Astrocyte of the spinal cord (primary cell): Measurements from ENCODE around the gene CEP126.

Source experiments
- DNase-seq: peaks from one replicate; pipeline ENCODE4 v3.0.0; 2011; ENCODE audit warnings: low read depth, low spot score
- H3K4me3 ChIP-seq: 2 replicates; pipeline ENCODE4 v1.5.1; 2011; ENCODE audit warnings: low read depth, mild to moderate bottlenecking, low read length, moderate library complexity
- in situ Hi-C: cut with HindIII; loops from 2 replicates; pipeline ENCODE4 v1.10.0; 2017; ENCODE audit warnings: low sequenced_read_pairs
- TF ChIP-seq, protein P1 (sequence below): IDR thresholded peaks from 2 replicates; pipeline ENCODE4 v1.5.1; 2012; ENCODE audit warnings: low read depth, mild to moderate bottlenecking, low read length, inconsistent platforms

The CEP126 gene

DNA sequence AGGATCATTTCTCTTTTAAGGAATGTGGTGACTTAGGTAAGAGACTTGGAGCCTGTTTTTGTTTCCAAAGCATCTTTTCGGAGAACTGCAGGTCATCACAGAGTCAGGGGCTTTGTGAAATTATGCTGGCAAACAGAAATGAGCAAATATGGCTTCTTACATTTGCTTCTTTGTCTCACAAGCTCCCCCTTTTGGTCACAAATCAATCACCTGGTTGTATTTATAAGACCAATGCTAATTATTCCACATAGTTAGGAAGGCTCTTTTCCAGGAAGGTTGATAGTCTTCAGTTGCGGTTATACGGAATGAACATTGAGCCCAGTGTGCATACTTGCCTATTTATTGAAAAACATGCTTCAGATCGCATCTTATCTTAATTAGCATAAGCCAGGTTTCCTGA lies 34.6 kb upstream of the CEP126 start:
- in situ Hi-C loops = no loop called here
- H3K4me3 ChIP-seq = no peak overlapping the region
- TF ChIP-seq, protein P1, sequence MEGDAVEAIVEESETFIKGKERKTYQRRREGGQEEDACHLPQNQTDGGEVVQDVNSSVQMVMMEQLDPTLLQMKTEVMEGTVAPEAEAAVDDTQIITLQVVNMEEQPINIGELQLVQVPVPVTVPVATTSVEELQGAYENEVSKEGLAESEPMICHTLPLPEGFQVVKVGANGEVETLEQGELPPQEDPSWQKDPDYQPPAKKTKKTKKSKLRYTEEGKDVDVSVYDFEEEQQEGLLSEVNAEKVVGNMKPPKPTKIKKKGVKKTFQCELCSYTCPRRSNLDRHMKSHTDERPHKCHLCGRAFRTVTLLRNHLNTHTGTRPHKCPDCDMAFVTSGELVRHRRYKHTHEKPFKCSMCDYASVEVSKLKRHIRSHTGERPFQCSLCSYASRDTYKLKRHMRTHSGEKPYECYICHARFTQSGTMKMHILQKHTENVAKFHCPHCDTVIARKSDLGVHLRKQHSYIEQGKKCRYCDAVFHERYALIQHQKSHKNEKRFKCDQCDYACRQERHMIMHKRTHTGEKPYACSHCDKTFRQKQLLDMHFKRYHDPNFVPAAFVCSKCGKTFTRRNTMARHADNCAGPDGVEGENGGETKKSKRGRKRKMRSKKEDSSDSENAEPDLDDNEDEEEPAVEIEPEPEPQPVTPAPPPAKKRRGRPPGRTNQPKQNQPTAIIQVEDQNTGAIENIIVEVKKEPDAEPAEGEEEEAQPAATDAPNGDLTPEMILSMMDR = peak; percentile 59
- DNase-seq = peak; percentile 73

DNA sequence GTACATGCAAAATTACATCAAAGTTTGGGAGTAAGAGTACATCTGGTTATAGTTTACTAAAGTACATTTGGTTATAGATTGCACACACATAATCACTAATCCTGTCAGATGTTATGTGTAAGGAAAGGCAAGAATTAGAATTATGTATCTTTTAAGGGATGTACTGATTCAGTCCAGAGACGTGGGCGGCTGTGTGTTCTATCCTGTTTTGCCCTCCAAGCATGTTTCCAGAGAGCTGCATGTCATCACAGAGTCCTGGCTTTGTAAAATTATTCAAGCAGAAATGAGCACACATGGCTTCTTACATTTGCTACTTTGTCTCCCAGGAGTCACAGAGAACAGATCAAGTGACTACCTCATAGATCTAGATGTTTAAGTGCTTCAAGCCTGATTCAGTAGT lies 33.2 kb upstream of the CEP126 start:
- in situ Hi-C loops = no loop called here
- TF ChIP-seq, protein P1 = no peak
- no peak overlapping the region for H3K4me3 ChIP-seq
- DNase-seq = no peak

DNA sequence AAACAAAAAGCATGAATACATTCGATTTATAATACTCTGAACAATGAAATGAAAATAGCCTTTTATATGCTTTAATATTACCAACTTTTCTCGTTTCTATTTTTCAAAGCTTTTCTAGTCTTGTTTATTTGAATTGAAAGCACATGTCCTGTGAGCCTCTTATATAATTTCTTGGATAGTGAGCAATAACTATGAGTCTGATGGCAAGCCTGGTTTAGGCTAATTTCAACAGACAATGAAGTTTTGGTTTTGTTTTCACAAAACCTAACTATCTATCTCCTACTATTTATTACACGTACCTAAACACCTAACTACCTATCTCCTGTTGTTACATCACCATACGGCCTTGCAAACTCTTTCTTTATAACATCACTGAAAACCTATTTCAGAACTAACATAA lies 29.2 kb upstream of the CEP126 start:
- H3K4me3 ChIP-seq = no peak overlapping the region
- TF ChIP-seq, protein P1 = no peak
- in situ Hi-C loops = no loop called here
- no peak for DNase-seq

DNA sequence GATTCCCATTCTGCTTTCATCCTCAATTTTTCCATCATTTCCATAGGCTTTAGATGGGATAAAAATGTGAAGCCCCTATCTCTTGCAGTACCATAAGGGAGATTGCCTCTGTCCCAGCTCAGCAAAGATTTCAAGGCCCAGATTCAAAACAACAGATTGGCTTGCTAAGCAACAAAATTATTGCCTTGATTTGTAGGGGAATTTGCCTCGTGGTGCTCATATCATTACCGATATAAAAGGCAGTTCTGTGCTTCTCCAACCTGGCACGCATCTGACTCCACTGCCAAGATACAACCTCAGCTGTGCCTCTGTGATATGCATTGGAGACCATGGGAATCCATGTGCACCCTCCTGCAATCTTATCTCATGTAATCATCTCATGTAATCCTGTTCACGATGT lies 25.0 kb upstream of the CEP126 start:
- no peak for DNase-seq
- no peak overlapping the region for H3K4me3 ChIP-seq
- TF ChIP-seq, protein P1 = no peak
- in situ Hi-C loops = no loop called here

DNA sequence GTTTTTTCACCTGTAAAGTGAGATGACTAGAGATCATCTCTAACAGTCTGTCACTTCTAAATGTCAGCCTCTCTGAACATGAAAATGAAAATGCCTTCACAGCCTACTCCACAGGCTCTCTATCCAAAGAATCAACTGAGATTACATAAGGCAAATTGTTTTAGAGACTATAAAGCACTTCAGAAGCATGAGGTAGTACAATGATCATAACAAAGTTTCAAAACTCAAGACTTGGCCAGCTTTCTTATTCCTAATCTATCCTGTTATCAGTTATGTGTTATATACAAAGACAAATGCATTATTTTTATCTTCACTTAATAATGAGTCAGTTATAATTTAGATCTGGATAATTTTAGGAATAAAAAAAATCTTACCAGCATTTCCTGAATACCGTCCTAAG lies 20.3 kb upstream of the CEP126 start:
- in situ Hi-C loops = no loop called here
- DNase-seq = no peak
- no peak overlapping the region for H3K4me3 ChIP-seq
- TF ChIP-seq, protein P1 = no peak

DNA sequence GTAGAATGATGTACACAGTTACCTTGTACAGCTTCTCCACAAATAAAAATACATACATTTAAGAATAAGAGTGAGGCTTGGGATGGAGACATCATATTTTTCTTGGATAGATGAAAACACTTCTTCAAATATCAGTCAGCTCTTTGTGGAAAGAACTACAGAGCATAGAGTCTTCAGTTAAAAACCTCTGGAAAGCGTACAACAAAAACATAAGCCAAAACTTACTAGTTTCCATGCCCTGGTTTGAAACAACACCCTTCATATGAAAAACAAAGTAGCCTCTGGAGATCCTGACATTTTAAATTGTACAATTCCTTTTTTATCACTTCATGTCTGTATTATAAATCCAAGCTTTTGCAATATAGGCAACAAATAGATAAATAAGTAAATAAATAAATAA lies 7.0 kb upstream of the CEP126 start:
- H3K4me3 ChIP-seq = no peak overlapping the region
- in situ Hi-C loops = no loop called here
- no peak for DNase-seq
- TF ChIP-seq, protein P1 = no peak

DNA sequence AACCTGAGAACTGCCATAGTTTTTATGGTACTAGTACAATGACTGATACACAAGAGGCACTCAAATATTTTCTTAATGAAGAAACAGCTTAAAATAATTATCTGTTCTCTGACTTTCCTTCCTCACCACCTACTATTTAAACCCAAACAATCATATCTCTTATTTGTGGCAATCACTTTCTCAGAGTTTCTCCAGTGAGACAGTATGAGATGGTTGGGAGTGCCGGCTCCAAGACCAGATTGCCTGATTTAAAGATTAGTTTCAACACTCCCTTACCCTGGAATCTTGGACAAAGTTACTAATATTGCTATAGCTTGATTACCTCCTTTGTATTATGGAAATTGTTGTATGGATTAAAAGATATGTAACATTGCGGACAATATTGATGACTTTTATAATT lies 5.7 kb upstream of the CEP126 start:
- H3K4me3 ChIP-seq = no peak overlapping the region
- in situ Hi-C loops = no loop called here
- TF ChIP-seq, protein P1 = no peak
- DNase-seq = no peak
